SJSA1 (cell line): ENCODE measurements around the gene OR7C2. TPM values are rescaled to one million over a fixed set of nuclear protein-coding genes. Genes with fewer than 3 reads are reported as not detected.
"Not testable (repeated sequence)": the region's sequence is repeated elsewhere in the genome, so short reads cannot be mapped to it uniquely, and the experiment has no call there.

Experiments used
- DNase-seq, 2 experiments: peaks; one replicate each; pipeline ENCODE4 v3.0.0-alpha.2; 2015 to 2020; ENCODE audit warnings: low spot score in 2 of 2, low read depth in 1 of 2
- H3K27ac ChIP-seq: fragments of 250-450 bp; sonication (Bioruptor Pico); 2 replicates; pipeline ENCODE4 v1.5.1; 2020; ENCODE audit warnings: mild to moderate bottlenecking, moderate library complexity
- H3K27me3 ChIP-seq: fragments of 250-450 bp; sonication (Bioruptor Pico); replicated peaks from 2 replicates; pipeline ENCODE4 v1.5.1; 2020; ENCODE audit warnings: mild to moderate bottlenecking, moderate library complexity
- H3K36me3 ChIP-seq: fragments of 250-450 bp; sonication (Bioruptor Pico); 2 replicates; pipeline ENCODE4 v1.5.1; 2020; ENCODE audit warnings: mild to moderate bottlenecking
- H3K4me1 ChIP-seq: fragments of 250-450 bp; sonication (Bioruptor Pico); replicated peaks from 2 replicates; pipeline ENCODE4 v1.6.1; 2021; ENCODE audit warnings: mild to moderate bottlenecking
- H3K4me3 ChIP-seq: fragments of 250-450 bp; sonication (Bioruptor Pico); 2 replicates; pipeline ENCODE4 v1.5.1; 2020; ENCODE audit warnings: mild to moderate bottlenecking
- H3K9me3 ChIP-seq: fragments of 250-450 bp; sonication (Bioruptor Pico); replicated peaks from 2 replicates; pipeline ENCODE4 v1.5.1; 2020; ENCODE audit warnings: mild to moderate bottlenecking
- total RNA-seq: library from RNA; depleted of rRNA; stranded (reverse); fragments of >200 nt; shearing (Covaris generic); gene quantifications from 2 replicates; pipeline ENCODE4 v1.2.3, GENCODE V29; 2014; rRNA removed

Gene OR7C2
- not detected in 2 replicates for total RNA-seq

- Histone ChIP-seq H3K9me3 (no peaks in the 10 kb centered on the region), H3K4me1 (no peaks in the 10 kb centered on the region), H3K4me3 (no peak within 1 kb of the TSS), H3K27ac (no peak within 1 kb of the TSS), H3K27me3 (peaks cover 7% of the 10 kb centered on the region; the same call in 1 of the 2 replicates), H3K36me3 (no peaks in the 10 kb centered on the region)
- DNase-seq: no peak
These were observed at the start of gene OR7C2 for GRCh38 chr19:14941189-14941588. Gene OR7C2, plus strand, starts transcription at chr19:14941489. Its CDS starts 0 bp downstream, at chr19:14941489.

GRCh38 chr19:14901675-14902260, 39.5 kb upstream of the OR7C2 start:
- Histone ChIP-seq H3K27ac (no peak overlapping the region), H3K27me3 (peaks cover 20% of the 10 kb centered on the region), H3K9me3 (no peaks in the 10 kb centered on the region), H3K4me1 (no peaks in the 10 kb centered on the region), H3K36me3 (no peaks in the 10 kb centered on the region), H3K4me3 (no peak overlapping the region)
- DNase-seq: no peak

- Histone ChIP-seq H3K4me3 (no peak overlapping the region), H3K36me3 (no peaks in the 10 kb centered on the region), H3K27me3 (peaks cover 20% of the 10 kb centered on the region), H3K4me1 (no peaks in the 10 kb centered on the region), H3K27ac (no peak overlapping the region), H3K9me3 (no peaks in the 10 kb centered on the region)
- DNase-seq: no peak
These were observed 34.6 kb upstream of the OR7C2 start for GRCh38 chr19:14906711-14907110.

GRCh38 chr19:14915116-14915515, 26.2 kb upstream of the OR7C2 start:
- H3K4me1 ChIP-seq: no peaks in the 10 kb centered on the region
- no peak overlapping the region for H3K4me3 ChIP-seq
- no peak overlapping the region for H3K27ac ChIP-seq
- peaks cover 6% of the 10 kb centered on the region; the same call in 1 of the 2 replicates for H3K27me3 ChIP-seq
- H3K9me3 ChIP-seq: no peaks in the 10 kb centered on the region
- no peak for DNase-seq
- H3K36me3 ChIP-seq: no peaks in the 10 kb centered on the region

GRCh38 chr19:14916848-14917247, 24.4 kb upstream of the OR7C2 start:
- Histone ChIP-seq H3K9me3 (no peaks in the 10 kb centered on the region), H3K4me1 (no peaks in the 10 kb centered on the region), H3K4me3 (no peak overlapping the region), H3K27me3 (peaks cover 6% of the 10 kb centered on the region; the same call in 1 of the 2 replicates), H3K36me3 (no peaks in the 10 kb centered on the region), H3K27ac (no peak overlapping the region)
- DNase-seq: no peak

- no peak overlapping the region for H3K4me3 ChIP-seq
- no peak overlapping the region for H3K27ac ChIP-seq
- H3K27me3 ChIP-seq: no peaks in the 10 kb centered on the region; the same call in 1 of the 2 replicates
- H3K9me3 ChIP-seq: no peaks in the 10 kb centered on the region
- H3K4me1 ChIP-seq: no peaks in the 10 kb centered on the region
- H3K36me3 ChIP-seq: no peaks in the 10 kb centered on the region
- DNase-seq: no peak
These were observed 7.8 kb upstream of the OR7C2 start for GRCh38 chr19:14933506-14933905.

GRCh38 chr19:14940266-14940665, 1.0 kb upstream of the OR7C2 start:
- Histone ChIP-seq H3K27ac (no peak overlapping the region), H3K9me3 (no peaks in the 10 kb centered on the region), H3K36me3 (no peaks in the 10 kb centered on the region), H3K27me3 (peaks cover 7% of the 10 kb centered on the region; the same call in 1 of the 2 replicates), H3K4me1 (no peaks in the 10 kb centered on the region), H3K4me3 (no peak overlapping the region)
- no peak for DNase-seq

- no peaks in the 10 kb centered on the region for H3K36me3 ChIP-seq
- no peaks in the 10 kb centered on the region for H3K4me1 ChIP-seq
- H3K4me3 ChIP-seq: no peak overlapping the region
- DNase-seq: no peak
- H3K27ac ChIP-seq: no peak overlapping the region
- H3K27me3 ChIP-seq: peaks cover 7% of the 10 kb centered on the region; the same call in 1 of the 2 replicates
- H3K9me3 ChIP-seq: no peaks in the 10 kb centered on the region
These were observed 2.3 kb downstream of the OR7C2 start for GRCh38 chr19:14943601-14944000.

- Histone ChIP-seq H3K27me3 (peaks cover 7% of the 10 kb centered on the region; the same call in 1 of the 2 replicates), H3K9me3 (no peaks in the 10 kb centered on the region), H3K4me1 (no peaks in the 10 kb centered on the region), H3K4me3 (no peak overlapping the region), H3K36me3 (no peaks in the 10 kb centered on the region), H3K27ac (no peak overlapping the region)
- DNase-seq: no peak
These were observed 3.2 kb downstream of the OR7C2 start for GRCh38 chr19:14944456-14944855.

GRCh38 chr19:14949413-14949812, 8.1 kb downstream of the OR7C2 start:
- not testable (repeated sequence) for H3K4me3 ChIP-seq, H3K9me3 ChIP-seq, H3K27ac ChIP-seq, DNase-seq, H3K27me3 ChIP-seq, H3K4me1 ChIP-seq, H3K36me3 ChIP-seq

- Histone ChIP-seq H3K4me3 (no peak overlapping the region), H3K27ac (no peak overlapping the region), H3K4me1 (no peaks in the 10 kb centered on the region), H3K36me3 (no peaks in the 10 kb centered on the region), H3K9me3 (no peaks in the 10 kb centered on the region), H3K27me3 (no peaks in the 10 kb centered on the region)
- no peak for DNase-seq
These were observed 8.6 kb downstream of the OR7C2 start for GRCh38 chr19:14949876-14950275.

GRCh38 chr19:14950421-14950820, 9.1 kb downstream of the OR7C2 start:
- H3K4me3 ChIP-seq: no peak overlapping the region
- no peak overlapping the region for H3K27ac ChIP-seq
- no peaks in the 10 kb centered on the region for H3K27me3 ChIP-seq
- no peaks in the 10 kb centered on the region for H3K9me3 ChIP-seq
- DNase-seq: no peak
- H3K4me1 ChIP-seq: no peaks in the 10 kb centered on the region
- H3K36me3 ChIP-seq: no peaks in the 10 kb centered on the region

- H3K27ac ChIP-seq: no peak overlapping the region
- H3K4me1 ChIP-seq: no peaks in the 10 kb centered on the region
- no peaks in the 10 kb centered on the region for H3K9me3 ChIP-seq
- H3K27me3 ChIP-seq: no peaks in the 10 kb centered on the region
- no peaks in the 10 kb centered on the region for H3K36me3 ChIP-seq
- H3K4me3 ChIP-seq: no peak overlapping the region
- no peak for DNase-seq
These were observed 11.5 kb downstream of the OR7C2 start for GRCh38 chr19:14952767-14953166.

GRCh38 chr19:14954071-14954655, 12.9 kb downstream of the OR7C2 start:
- Histone ChIP-seq H3K4me3 (no peak overlapping the region), H3K27ac (no peak overlapping the region), H3K4me1 (no peaks in the 10 kb centered on the region), H3K27me3 (no peaks in the 10 kb centered on the region), H3K9me3 (no peaks in the 10 kb centered on the region), H3K36me3 (no peaks in the 10 kb centered on the region)
- no peak for DNase-seq
